ENCODE results near the gene EPS15. TPM values are rescaled to one million over a fixed set of nuclear protein-coding genes. Genes with fewer than 3 reads are reported as not detected.

The EPS15 gene
- total RNA-seq, 1 donor from 2014 or later = 50.1 TPM

Other genes with a start within 250 kb of the EPS15 start
- gene TTC39A, start 188.7 kb downstream of the EPS15 start, total RNA-seq = 0.41 and 0.44 TPM in 2 replicates
- gene OSBPL9, start 97.8 kb upstream of the EPS15 start, total RNA-seq = 49.3 and 52.3 TPM in 2 replicates